Lower leg skin (tissue), 4 donors: Measurements from ENCODE around the gene ZDHHC14. TPM values are rescaled to one million over a fixed set of nuclear protein-coding genes. Genes with fewer than 3 reads are reported as not detected.

ENCODE experiments used
- DNase-seq, 2 donors: peaks; one replicate each; pipeline ENCODE4 v3.0.0-alpha.2; 2019; ENCODE audit warnings: low spot score in 2 of 2
- H3K4me3 ChIP-seq: fragments of 200-600 bp; sonication (generic); 2 replicates; pipeline ENCODE4 v1.5.1; 2017; ENCODE audit warnings: mild to moderate bottlenecking, low read depth; ENCODE audit not compliant: poor library complexity, severe bottlenecking
- POLR2A ChIP-seq, 2 donors: fragments of 450-650 bp; IDR thresholded peaks; one replicate each; pipeline ENCODE4 v1.6.1; 2016 to 2017; ENCODE audit warnings: antibody characterized with exemption in 2 of 2, mild to moderate bottlenecking in 1 of 2, moderate library complexity in 1 of 2
- whole genome bisulfite sequencing, 2 donors: methylation state at CpG; one replicate each; pipeline ENCODE4 v1.1.5; 2018; 5-methylcytosine and 5-hydroxymethylcytosine counted together
- intact Hi-C: fragments of 100-400 bp; cut with DNase I; formaldehyde crosslinking; loops from one replicate; pipeline ENCODE4 v1.15.0; 2023; ENCODE audit warnings: low total_unique reads
- total RNA-seq, 4 donors: library from RNA; depleted of rRNA; stranded (reverse); fragments of >200 nt; gene quantifications; one replicate each; pipeline ENCODE4 v1.1.0, GENCODE V29; 2016
- TF ChIP-seq, protein P1 (sequence below), 3 donors: fragments of 450-650 bp; IDR thresholded peaks; one replicate each; pipeline ENCODE4 v1.5.1; 2016; ENCODE audit warnings: antibody characterized with exemption in 3 of 3, mild to moderate bottlenecking in 3 of 3, moderate library complexity in 2 of 3

ZDHHC14 gene
- total RNA-seq, 4 donors from 2014 or later: 4.5 to 8.3 (median 6.1) TPM

DNA sequence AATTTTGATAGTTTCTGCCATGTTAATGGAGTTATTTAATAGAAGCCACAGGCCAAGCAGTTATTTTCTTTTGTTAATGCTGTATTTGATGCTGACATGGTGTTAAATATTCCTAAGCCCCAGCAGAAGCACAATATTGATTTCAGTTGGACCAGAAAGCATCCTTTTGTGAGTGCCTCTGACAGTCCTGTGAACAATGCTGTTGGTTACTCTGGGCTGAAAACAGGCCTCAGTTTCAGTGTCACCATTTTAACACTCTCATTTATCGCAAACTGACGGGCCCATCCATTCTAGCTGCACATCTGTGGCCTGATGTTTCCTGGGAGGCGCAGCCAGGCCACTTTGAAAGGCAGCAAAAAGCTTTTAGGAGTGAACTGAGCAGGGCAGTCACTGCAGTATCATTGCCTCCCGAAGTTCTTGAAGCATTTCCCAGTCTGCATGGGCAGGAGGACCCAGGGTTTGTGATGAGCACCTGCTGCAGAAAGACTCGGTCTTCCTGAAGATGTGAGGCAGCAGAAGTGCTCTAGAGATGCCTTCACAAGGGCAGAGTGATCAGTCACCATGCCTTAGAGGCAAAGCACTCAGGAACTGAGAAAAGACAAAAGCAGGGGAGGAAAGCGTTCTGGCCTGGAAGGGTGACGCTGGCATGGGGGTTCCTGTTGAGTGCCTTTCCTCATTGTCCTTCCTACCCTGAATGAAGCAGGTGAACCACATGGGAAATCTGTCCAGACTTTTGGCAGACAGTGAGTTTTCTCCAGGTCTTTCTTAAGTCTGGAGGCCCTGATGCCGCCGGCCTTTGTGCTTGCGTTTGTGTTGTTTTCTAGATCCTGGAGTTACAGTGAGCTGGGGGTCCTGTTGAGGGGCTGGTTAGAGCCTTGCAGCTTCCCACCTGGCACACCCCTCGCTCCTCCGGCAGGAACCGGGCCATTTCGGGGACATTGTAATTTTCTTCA lies 74.0 kb downstream of the ZDHHC14 start:
- WGBS, 2 donors: 88 to 93% methylated on average over 14 of the region's 14 CpGs
- no peak for DNase-seq
- intact Hi-C loops: no loop called here
- TF ChIP-seq POLR2A (IDR thresholded peaks at IDR 0.05): no peak
- TF ChIP-seq, protein P1, sequence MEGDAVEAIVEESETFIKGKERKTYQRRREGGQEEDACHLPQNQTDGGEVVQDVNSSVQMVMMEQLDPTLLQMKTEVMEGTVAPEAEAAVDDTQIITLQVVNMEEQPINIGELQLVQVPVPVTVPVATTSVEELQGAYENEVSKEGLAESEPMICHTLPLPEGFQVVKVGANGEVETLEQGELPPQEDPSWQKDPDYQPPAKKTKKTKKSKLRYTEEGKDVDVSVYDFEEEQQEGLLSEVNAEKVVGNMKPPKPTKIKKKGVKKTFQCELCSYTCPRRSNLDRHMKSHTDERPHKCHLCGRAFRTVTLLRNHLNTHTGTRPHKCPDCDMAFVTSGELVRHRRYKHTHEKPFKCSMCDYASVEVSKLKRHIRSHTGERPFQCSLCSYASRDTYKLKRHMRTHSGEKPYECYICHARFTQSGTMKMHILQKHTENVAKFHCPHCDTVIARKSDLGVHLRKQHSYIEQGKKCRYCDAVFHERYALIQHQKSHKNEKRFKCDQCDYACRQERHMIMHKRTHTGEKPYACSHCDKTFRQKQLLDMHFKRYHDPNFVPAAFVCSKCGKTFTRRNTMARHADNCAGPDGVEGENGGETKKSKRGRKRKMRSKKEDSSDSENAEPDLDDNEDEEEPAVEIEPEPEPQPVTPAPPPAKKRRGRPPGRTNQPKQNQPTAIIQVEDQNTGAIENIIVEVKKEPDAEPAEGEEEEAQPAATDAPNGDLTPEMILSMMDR (IDR thresholded peaks at IDR 0.05): no peak
- H3K4me3 ChIP-seq: no peak overlapping the region

DNA sequence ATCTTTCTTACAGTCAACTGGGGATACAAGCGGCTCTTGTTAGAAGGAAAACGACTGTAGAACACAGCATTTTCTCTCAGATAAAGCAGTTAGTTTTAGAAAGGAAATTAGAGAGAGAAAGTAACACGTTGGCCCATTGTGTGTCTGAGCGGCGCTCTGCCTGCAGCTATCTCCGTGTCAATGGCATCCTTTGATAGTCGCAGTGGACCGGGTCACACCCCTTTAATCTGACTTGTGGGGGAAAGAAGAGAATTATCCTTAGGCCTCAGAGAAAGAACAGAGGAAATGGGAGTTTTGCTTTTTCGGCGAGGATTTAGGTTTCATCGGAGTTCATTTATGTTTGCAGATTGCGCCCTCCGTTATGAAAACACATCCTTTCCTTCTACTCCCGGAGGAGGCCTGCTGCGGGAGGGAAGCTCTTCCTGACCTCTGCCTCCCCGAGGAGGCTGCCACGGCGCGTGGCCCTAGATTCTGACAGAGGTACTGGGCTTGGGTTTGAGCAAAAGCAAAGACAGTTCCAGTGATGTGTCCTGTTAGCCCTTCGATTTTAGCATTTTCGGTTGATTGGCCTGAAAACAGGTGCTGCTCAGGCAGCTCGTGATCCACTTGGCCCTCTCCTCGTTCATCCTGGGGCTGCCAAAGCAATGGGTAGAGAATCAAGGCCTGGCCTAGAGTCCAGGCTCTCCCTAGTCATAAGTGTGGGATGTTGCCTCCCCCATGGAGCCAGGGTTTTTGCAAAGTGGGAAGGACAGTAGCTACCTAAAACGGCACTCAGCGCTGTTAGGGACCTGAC lies 74.9 kb downstream of the ZDHHC14 start:
- intact Hi-C loops: no loop called here

DNA sequence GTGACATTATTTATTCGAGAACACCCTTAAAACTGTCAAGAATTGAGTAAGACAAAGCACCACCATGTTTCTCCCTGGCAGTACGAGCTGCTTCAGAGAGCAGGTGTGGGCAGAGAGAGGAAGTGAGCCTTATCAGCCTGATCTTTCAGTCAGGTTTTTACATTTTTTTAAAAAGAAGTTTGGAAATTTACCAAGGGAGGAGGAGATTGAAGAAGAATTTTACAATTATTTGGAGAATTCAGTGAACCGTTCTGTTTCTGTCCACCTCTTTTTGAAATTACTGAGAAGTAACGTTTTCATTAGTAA lies 75.5 kb downstream of the ZDHHC14 start:
- no peak for DNase-seq
- intact Hi-C loops: no loop called here
- WGBS, 2 donors: 78 to 79% methylated on average over 4 of the region's 4 CpGs
- TF ChIP-seq, protein P1 (IDR thresholded peaks at IDR 0.05): no peak
- TF ChIP-seq POLR2A (IDR thresholded peaks at IDR 0.05): no peak
- no peak overlapping the region for H3K4me3 ChIP-seq

More for the DNA sequence above, 74.9 kb downstream of the ZDHHC14 start:
- 80 to 83% methylated on average over 25 of the region's 25 CpGs for WGBS, 2 donors
- no peak overlapping the region for H3K4me3 ChIP-seq
- TF ChIP-seq, protein P1 (IDR thresholded peaks at IDR 0.05): no peak
- no peak for TF ChIP-seq POLR2A (IDR thresholded peaks at IDR 0.05)
- DNase-seq: no peak

DNA sequence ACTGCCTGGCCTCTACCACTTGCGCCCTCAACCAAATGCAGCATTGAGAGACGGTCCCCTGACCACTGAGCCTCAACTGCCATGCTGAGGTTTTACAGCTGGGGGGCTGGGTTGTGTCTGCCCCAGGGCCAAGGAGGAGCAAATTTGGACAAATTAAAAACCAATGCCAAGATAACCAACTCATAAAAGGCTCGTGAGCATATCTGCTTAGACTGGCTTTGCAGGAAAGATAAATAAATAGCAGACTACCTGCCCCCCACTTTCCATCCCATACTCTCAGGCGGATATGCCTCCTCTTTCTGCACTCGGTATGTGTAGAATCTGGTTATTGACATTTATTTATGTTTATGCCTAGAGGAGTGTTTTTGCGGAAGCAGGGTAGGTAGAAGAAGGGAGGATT lies 76.8 kb downstream of the ZDHHC14 start:
- H3K4me3 ChIP-seq: no peak overlapping the region
- DNase-seq: no peak
- intact Hi-C loops: no loop called here
- 90 to 93% methylated on average over 6 of the region's 6 CpGs for WGBS, 2 donors
- TF ChIP-seq, protein P1 (IDR thresholded peaks at IDR 0.05): no peak
- TF ChIP-seq POLR2A (IDR thresholded peaks at IDR 0.05): no peak

DNA sequence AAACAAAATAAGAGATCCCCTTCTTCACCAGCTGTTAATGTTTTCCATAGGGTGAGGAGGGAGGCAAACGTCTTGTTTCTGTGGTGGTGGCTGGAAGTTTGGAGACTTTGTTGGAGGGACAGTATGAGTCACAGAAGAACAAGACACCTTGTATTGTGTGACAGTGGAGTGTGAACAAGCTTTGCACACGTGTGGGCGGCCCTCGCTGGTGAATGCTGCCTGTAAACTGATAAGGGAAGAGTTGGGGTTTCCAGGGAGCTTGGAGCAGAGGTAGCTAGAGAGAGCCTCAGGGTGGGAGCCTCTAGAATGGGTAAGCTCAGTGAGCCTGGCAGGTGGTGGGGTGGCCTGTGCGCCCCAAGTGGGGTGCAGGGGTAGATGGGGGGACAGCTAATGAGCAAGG lies 78.3 kb downstream of the ZDHHC14 start:
- TF ChIP-seq, protein P1 (IDR thresholded peaks at IDR 0.05): no peak
- no peak for TF ChIP-seq POLR2A (IDR thresholded peaks at IDR 0.05)
- intact Hi-C loops: no loop called here
- 84 to 85% methylated on average over 5 of the region's 5 CpGs for WGBS, 2 donors
- no peak overlapping the region for H3K4me3 ChIP-seq
- DNase-seq: no peak
